HTERT RPE-1 (cell line): ENCODE data around the gene PRR14L.
"Not testable (repeated sequence)": the region's sequence is repeated elsewhere in the genome, so short reads cannot be mapped to it uniquely, and the experiment has no call there.

ENCODE experiments used
- in situ Hi-C: fragments of 300-500 bp; cut with MboI; formaldehyde crosslinking; loops from 4 replicates; pipeline ENCODE4 v1.14.3; 2020; ENCODE audit warnings: low sequenced_read_pairs

The PRR14L gene

GRCh38 chr22:31742115-31742514 lies 7.8 kb downstream of the PRR14L start:
- in situ Hi-C loops, result no loop called here

GRCh38 chr22:31740314-31740713 lies 9.6 kb downstream of the PRR14L start:
- in situ Hi-C loops, result not testable (repeated sequence)

- in situ Hi-C loops, result no loop called here
Measured at GRCh38 chr22:31739795-31740201, 10.1 kb downstream of the PRR14L start.

GRCh38 chr22:31738566-31738965 lies 11.4 kb downstream of the PRR14L start:
- in situ Hi-C loops, result no loop called here

GRCh38 chr22:31737932-31738331 lies 12.0 kb downstream of the PRR14L start:
- in situ Hi-C loops, result no loop called here

- in situ Hi-C loops, result no loop called here
Measured at GRCh38 chr22:31736458-31736857, 13.5 kb downstream of the PRR14L start.

GRCh38 chr22:31734512-31734911 lies 15.4 kb downstream of the PRR14L start:
- in situ Hi-C loops, result no loop called here

- in situ Hi-C loops, result no loop called here
Measured at GRCh38 chr22:31733580-31734079, 16.3 kb downstream of the PRR14L start.

GRCh38 chr22:31732089-31732829 lies 17.7 kb downstream of the PRR14L start:
- in situ Hi-C loops, result no loop called here

- in situ Hi-C loops, result no loop called here
Measured at GRCh38 chr22:31730344-31730711, 19.6 kb downstream of the PRR14L start.

GRCh38 chr22:31728857-31729256 lies 21.1 kb downstream of the PRR14L start:
- in situ Hi-C loops, result no loop called here

- in situ Hi-C loops, result no loop called here
Measured at GRCh38 chr22:31726692-31727091, 23.2 kb downstream of the PRR14L start.

GRCh38 chr22:31723723-31724122 lies 26.2 kb downstream of the PRR14L start:
- in situ Hi-C loops, result no loop called here

- in situ Hi-C loops, result no loop called here
Measured at GRCh38 chr22:31719850-31720471, 30.0 kb downstream of the PRR14L start.

GRCh38 chr22:31715147-31715778 lies 34.7 kb downstream of the PRR14L start:
- in situ Hi-C loops, result no loop called here

- in situ Hi-C loops, result not testable (repeated sequence)
Measured at GRCh38 chr22:31711226-31711625, 38.7 kb downstream of the PRR14L start.

- in situ Hi-C loops, result no loop called here
Measured at GRCh38 chr22:31707519-31707918, 42.4 kb downstream of the PRR14L start.

GRCh38 chr22:31695423-31695822 lies 54.5 kb downstream of the PRR14L start:
- in situ Hi-C loops, result no loop called here

- in situ Hi-C loops, result not testable (repeated sequence)
Measured at GRCh38 chr22:31694046-31694445, 55.9 kb downstream of the PRR14L start.

GRCh38 chr22:31692186-31692886 lies 57.6 kb downstream of the PRR14L start:
- in situ Hi-C loops, result no loop called here

- in situ Hi-C loops, result no loop called here
Measured at GRCh38 chr22:31691408-31691807, 58.5 kb downstream of the PRR14L start.
